Measurements from ENCODE around the gene HMGCL.
"Not testable (repeated sequence)": the region's sequence is repeated elsewhere in the genome, so short reads cannot be mapped to it uniquely, and the experiment has no call there.

HMGCL gene

GRCh38 chr1:23826590-23826989, 1.4 kb upstream of the HMGCL start:
- DNase-seq (ENCODE audit: low spot score) = not testable (repeated sequence)

DNA sequence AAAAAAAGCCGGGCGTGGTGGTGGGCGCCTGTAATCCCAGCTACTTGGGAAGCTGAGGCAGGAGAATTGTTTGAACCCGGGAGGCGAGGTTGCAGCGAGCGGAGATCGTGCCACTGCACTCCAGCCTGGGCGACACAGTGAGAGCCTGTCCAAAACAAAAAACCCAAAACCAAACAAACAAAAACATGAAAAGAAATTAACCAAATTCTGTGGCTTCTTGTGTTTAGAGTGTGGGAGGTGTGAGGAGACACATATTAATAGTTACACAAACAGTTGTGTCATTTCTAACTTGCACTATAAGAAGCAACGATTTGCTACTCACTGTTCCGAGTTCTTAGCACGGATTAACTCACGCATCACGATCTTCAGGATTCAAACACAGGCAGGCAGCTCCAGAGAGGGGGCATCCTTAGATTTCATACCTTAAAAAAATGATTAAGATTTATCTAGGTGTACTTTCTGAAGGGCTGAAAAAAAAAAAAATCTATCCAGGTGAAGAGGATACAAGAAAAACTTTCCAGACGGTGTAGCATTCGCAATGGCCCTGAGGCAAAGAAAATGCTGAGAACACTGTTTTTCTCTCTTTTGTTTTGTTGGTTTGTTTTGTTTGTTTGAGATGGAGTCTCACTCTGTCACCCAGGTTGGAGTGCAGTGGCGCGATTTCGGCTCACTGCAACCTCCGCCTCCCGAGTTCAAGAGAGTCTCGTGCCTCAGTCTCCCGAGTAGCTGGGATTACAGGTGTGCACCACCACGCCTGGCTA, 713 bp upstream of the HMGCL start:
- DNase-seq (ENCODE audit: low spot score) = no peak

DNA sequence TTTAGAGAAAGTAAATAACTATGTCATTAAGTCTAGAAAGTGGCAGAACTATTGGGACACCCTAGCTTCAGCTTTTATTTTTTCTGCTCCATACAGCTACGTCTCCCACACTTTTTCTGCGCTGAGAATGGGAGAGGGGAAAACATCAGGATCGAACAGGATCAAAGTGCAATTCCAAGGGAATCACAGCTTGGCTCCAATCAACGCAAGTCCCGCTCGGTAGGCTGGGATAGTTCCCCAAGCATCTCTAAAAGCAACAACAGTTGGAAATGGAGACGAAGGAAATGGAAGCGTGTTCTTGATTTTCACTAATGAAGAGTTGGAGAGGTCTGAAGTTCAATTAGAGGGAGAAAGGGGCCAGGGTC, 536 bp downstream of the HMGCL start:
- DNase-seq (ENCODE audit: low spot score) = no peak

DNA sequence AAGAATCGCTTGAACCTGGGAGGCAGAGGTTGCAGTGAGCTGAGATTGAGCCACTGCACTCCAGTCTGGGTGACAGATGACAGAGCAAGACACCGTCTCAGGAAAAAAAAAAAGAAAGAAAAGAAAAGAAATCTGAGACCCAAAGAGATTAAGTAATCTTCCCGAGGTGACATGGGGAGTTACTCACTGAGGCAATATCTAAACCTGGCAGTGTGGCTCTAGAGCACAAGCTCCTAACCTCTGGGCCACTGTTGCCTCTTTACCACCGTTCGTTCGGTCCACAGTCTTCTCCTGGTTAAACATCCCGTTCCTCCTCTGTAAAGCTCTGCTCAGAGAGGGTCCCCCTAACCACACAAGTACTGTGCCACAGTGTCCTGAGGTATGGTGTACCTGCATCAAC, 1.5 kb downstream of the HMGCL start:
- no peak for DNase-seq (ENCODE audit: low spot score)

DNA sequence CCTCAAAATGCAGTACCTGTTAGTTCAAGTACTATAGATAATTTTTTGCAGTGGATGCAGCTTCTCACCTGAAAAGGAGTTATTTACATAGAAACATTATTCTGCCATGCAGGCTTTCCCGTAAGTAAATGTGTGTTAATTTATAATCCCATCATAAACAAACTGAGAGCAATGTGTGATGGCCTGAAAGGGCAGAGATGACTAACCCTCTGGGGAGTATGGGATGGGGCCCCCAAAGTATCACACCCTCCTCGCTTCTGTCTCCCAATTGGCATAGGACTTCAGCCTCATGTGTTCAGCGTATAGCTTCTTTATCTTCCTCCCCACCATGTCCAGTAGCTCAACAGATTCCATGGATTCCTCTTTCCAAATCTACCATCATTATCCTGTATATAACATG, 7.6 kb downstream of the HMGCL start:
- DNase-seq (ENCODE audit: low spot score) = no peak

DNA sequence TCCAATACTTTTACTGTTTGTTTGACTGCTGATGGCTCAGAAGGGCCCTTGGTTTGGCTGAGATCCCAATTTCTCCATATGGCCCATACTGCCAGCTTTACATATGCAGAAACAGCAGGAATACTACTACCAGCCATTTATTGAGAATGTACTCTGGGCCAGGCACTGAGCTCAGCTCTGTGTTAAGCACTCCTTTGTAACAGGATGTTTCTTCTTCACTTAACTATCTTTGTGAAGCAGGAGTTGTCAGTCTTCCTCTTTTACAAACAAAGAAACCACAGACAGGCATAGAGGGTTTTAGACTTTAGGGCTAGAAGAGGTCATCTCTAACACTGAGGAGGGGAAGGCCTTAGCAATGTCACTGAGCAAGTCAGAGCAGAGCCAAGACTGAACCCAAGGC, 8.3 kb downstream of the HMGCL start:
- DNase-seq (ENCODE audit: low spot score) = no peak

- DNase-seq (ENCODE audit: low spot score) = no peak
Observed at GRCh38 chr1:23816361-23816760, 8.9 kb downstream of the HMGCL start.

DNA sequence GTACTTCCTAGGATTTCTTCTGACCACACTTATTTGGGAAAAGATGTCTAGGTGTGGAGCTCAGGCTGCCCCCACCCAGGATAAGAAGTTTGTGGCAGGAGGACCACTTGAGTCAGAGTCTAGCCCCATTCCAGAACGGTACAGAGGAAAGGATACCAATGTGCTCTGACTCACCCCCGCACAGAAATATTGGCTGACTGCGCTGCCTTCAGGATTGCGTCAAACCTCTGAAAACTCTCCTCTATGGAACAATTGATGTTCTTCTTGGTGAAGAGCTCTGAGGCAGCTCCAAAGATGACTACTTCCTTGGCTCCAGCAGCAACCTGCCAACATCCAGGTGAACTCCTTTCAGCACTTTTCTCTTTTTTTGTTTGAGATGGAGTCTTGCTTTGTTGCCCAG, 11.2 kb downstream of the HMGCL start:
- no peak for DNase-seq (ENCODE audit: low spot score)

GRCh38 chr1:23810818-23811540, 14.2 kb downstream of the HMGCL start:
- DNase-seq (ENCODE audit: low spot score) = peak; percentile 85

DNA sequence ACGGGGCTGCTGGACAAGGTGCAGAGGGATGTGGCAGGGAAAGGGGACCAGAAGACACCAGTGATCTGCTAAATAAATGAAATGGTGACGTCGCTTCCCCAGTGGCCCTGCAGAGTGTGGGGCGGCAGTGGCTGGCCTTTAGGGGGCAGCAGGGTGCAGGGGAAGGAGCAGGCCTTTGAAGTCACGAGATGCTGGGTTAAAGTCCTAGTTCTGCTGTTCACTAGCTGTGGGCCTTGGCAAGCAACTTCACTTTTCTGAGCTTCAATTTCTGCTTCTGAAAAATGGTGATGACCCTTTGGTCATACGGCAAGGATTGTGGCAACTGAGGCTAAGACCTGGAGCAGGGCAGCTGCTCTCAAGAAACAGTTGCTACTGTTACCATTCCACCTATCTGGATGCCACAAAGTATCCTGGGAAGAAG, 15.5 kb downstream of the HMGCL start:
- peak; percentile 92 for DNase-seq (ENCODE audit: low spot score)

GRCh38 chr1:23807453-23807852, 17.8 kb downstream of the HMGCL start:
- no peak for DNase-seq (ENCODE audit: low spot score)

GRCh38 chr1:23806280-23806679, 18.9 kb downstream of the HMGCL start:
- no peak for DNase-seq (ENCODE audit: low spot score)

DNA sequence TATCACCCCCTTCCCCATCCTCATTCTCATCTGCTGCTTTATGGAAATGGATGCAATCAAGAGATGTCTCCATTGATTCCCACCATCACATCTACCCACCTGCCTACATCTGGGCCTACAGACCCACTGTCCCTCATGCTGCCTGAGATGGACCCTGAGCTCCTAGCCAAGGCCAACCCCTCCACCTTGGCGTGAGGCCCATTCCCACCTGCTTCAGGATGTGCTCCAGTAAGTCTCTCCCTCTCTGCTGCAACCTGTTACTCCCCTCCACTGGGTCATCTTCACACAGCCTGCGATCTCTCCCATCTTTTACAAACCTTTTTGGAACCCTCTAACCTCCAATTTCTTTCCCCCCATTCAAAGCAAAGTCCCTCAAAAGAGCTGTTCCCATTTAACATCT, 20.2 kb downstream of the HMGCL start:
- no peak for DNase-seq (ENCODE audit: low spot score)

DNA sequence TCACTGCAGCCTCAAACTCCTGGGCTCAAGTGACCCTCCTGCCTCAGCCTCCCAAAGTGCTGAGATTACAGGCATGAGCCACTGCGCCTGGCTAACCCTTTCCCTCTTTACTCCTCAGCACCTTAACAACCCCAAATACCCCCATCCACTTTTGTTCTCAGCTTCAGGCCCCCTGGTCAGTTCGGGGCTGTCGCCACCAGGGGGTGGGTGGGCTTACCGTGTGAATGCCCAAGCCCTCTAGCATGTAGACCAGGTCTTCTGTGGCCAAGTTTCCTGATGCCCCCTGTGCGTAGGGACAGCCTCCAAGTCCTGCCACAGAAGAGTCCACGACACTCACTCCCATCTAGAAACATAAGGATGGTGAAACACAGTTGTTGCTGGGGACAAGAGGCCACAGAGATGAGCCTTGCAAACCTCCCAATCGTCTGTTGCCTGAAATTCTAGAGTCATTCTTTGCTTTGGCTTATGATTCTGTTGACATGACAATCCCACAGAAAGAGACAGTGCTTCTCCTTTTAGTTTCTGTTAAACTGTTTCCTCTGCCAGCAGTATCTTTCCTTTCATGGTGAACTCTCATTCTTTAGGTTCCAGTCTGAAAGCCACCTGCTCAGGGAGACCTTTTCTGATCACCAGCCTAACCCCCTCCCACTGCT, 20.9 kb downstream of the HMGCL start:
- peak; percentile 51 for DNase-seq (ENCODE audit: low spot score)

GRCh38 chr1:23803674-23804073, 21.6 kb downstream of the HMGCL start:
- DNase-seq (ENCODE audit: low spot score) = no peak

- DNase-seq (ENCODE audit: low spot score) = not testable (repeated sequence)
Observed at GRCh38 chr1:23802809-23803342, 22.4 kb downstream of the HMGCL start.

- DNase-seq (ENCODE audit: low spot score) = no peak
Observed at GRCh38 chr1:23801876-23802275, 23.4 kb downstream of the HMGCL start.

- DNase-seq (ENCODE audit: low spot score) = no peak
Observed at GRCh38 chr1:23801338-23801748, 23.9 kb downstream of the HMGCL start.

DNA sequence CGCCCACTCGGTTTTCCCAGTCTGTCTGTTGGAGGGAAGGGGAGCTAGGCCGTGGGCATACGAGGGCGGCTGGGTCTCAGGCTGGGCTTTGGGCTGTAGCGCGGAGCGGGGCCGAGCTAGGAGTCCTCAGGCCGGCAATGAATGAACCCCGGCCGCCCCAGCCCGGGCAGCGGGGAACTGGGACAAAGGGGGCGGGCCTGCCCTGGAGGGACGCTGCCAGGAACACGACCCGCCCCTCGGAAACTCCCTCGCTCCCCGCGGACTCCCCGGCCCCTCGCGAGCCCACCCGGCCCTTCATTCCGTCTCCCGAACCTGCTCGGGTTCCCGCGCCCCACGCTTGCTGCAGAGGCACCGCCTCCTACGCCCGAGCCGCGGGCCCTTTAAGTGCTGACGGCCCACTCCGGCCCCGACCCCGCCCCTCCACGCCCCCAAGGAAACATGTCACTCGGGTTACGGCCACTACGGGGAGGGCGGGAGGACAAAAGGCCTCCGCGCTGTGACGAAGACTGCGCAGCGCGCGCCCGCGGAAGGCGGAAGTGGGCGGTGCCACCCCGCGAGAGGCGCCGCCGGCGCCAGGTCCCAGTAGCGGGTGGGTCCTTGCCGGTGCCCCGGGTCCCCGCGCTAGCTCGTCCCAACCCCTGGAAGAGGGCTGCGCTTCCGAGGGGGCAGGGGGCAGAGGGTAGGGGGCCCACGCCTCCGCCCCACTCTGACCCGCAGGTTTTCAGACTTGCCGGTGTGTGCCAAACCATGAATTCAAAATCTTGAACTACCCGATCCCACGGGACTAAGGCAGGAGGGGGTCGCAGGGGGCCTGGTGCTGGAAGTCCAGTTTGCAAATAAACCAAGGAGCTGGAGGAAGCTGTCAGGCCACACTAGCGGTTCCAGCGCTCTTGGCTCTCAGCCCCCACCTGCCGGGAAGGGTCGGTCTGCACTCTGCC, 24.6 kb downstream of the HMGCL start, which contains the start of gene GALE:
GALE (minus strand) TSS at position 355 of the 938 bp plus-strand sequence. CDS start 1,747 bp downstream, outside the sequence.
- peak; percentile 95 for DNase-seq (ENCODE audit: low spot score)

DNA sequence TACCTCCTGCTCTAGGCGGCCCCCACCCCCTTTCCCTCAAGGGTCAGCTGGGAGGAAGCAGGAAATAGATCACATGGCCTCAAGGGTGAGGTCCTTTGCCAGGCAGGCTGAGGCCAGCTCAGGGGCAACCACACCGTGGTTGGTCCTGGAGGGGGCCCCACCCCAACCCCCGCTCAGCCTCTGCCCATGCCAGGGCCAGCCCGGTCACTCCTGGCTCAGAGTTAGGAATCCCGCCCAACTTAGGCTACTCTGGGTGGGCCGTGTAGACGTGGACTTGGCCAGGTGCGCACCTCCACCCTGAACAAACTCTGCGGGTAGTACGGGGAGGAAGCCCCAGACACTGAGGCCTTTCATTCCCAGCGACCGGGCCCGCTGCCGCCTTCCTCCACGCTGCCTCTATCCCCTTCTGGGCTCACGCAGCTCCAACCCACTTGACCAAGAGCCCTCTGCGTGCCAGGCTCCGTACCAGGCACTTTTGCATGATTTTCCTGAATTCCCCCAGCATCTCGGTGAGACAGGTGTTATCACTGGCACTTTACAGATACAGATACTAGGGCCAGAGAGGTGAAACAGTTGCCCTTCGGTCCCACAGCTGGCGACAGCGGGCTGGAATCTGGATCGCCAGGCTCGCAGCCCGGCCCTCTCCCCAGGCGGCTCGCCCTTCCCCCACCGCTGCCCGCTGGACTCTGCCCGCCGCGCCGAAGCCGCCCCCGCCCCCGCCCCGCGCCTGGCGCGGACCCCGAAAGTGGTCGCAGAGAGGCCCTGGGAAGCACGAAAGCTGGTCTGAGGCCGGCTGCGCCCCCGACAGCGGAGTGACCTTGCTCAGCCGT, 25.4 kb downstream of the HMGCL start:
- no peak for DNase-seq (ENCODE audit: low spot score)

GRCh38 chr1:23799255-23799569, 26.0 kb downstream of the HMGCL start:
- no peak for DNase-seq (ENCODE audit: low spot score)

Measured in NAMALWA (cell line).